ENCODE data around the gene PTPRM. TPM values are rescaled to one million over a fixed set of nuclear protein-coding genes. Genes with fewer than 3 reads are reported as not detected.

The PTPRM gene
- total RNA-seq, 4 donors from 2014 or later, result 206 to 337 (median 255) TPM

GRCh38 chr18:8433771-8434170 is 866.7 kb downstream of the PTPRM start:
- no peak for TF ChIP-seq CTCF (IDR thresholded peaks at IDR 0.05; ENCODE audit: low read depth)

- no peak for TF ChIP-seq CTCF (IDR thresholded peaks at IDR 0.05; ENCODE audit: low read depth)
Observed at GRCh38 chr18:8435376-8435775, 868.3 kb downstream of the PTPRM start.

GRCh38 chr18:8439055-8439454 is 871.9 kb downstream of the PTPRM start:
- no peak for TF ChIP-seq CTCF (IDR thresholded peaks at IDR 0.05; ENCODE audit: low read depth)

- TF ChIP-seq CTCF (IDR thresholded peaks at IDR 0.05; ENCODE audit: low read depth), result no peak
Observed at GRCh38 chr18:8443505-8443904, 876.4 kb downstream of the PTPRM start.

GRCh38 chr18:8448130-8448529 is 881.0 kb downstream of the PTPRM start:
- no peak for TF ChIP-seq CTCF (IDR thresholded peaks at IDR 0.05; ENCODE audit: low read depth)

GRCh38 chr18:8450013-8450412 is 882.9 kb downstream of the PTPRM start:
- TF ChIP-seq CTCF (IDR thresholded peaks at IDR 0.05; ENCODE audit: low read depth), result no peak

GRCh38 chr18:8450898-8451665 is 884.0 kb downstream of the PTPRM start:
- TF ChIP-seq CTCF (IDR thresholded peaks at IDR 0.05; ENCODE audit: low read depth), result no peak

All from subcutaneous adipose tissue (tissue), 4 donors.